ENCODE results near the gene FXYD1.
A peak's percentile ranks its signal among the peaks of the same experiment; 100 is the strongest.

The FXYD1 gene

DNA sequence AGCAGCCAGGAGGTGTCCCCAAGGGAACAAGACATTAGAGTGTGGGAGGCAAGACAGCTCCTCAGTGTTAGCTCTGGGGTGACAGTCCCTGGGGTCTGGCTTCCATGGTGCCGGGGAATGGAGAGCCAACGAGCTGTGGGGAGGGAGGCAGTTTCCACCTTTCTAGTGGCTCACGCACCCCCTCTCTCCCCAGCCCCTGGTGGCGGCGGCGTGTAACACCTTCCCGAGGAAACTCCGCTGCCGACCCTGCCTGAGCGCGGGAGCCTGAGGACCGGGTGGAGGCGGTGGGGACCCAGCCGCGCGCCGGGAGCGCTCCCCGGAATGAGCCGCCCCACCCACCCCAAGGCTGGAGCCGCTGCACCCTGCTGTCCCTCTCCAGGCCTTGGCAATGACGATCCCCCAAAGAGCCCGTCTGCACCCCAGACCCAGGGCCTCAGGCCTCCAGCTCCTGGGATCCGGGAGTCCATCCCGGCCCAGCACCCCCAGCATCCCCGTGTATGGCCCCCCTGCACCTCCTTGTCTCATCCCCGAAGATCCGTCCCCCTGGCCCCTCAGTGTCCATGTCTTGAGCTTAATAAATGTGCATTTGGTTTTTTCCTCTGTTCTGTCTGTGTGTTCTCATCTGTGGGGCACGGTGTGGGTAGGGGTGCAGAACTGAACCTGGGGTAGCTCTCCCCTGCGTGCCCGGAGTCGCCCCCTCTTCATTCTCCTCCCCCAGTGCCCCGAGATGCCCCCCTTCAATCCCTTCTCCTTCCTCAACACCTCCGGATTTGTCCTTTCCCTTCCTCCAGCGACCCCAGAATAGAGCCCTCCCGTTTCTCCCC lies 15.3 kb downstream of the FXYD1 start:
- H3K4me3 ChIP-seq (ENCODE audit: low read length), result peak overlapping the region; percentile 62
- DNase-seq (ENCODE audit: low read depth), result no peak
- TF ChIP-seq CTCF (conservative IDR thresholded peaks at IDR 0.05; ENCODE audit: low read depth, low read length), result peak; percentile 66

DNA sequence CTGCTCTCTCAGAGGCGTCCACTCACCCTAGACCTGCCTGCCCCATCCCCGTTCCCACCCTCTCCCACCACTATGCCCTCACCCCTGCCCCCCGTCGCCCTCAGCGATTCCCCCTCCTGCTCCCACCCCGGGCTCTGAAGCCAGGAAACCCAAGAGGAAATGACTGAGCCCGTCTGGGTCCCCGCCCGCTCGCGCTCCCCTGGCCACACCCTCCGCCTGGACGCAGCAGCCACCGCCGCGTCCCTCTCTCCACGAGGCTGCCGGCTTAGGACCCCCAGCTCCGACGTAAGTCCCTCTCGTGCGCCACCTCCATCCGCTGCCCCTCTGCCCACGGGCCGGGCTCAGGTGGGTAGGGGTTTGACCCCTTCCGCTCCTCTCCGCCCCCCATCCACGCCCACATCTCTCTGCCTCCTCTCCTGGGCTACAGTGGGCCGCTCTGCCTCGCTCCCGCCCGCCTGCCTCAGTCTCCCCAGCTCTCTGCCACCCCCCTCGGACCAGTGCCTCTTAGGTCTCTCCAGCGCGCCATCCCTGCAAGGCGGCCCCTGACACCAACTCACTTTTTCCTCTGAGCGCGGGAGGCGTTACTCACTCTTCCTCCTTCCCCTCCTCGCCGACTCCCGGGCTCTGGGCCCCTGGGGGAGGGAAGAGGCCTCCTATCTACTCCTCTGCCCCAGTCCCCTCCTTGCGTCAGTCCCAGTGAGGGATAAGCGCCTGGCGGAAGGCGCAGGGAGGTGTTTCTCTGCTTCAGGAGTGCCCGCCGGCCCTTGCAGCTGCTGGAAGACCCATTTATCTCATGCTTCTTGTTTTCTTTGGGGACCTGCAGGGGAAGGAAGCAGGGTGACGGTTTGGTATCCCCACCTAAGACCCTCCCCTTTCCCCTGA lies 16.1 kb downstream of the FXYD1 start, which contains the start of gene FXYD5:
TSS of gene FXYD5 (plus strand) at position 211 of the 882 bp plus-strand sequence. CDS start 816 bp downstream, outside the sequence.
- no peak for TF ChIP-seq CTCF (conservative IDR thresholded peaks at IDR 0.05; ENCODE audit: low read depth, low read length)
- DNase-seq (ENCODE audit: low read depth), result no peak
- H3K4me3 ChIP-seq (ENCODE audit: low read length), result peak within 1 kb of the TSS; percentile 62

DNA sequence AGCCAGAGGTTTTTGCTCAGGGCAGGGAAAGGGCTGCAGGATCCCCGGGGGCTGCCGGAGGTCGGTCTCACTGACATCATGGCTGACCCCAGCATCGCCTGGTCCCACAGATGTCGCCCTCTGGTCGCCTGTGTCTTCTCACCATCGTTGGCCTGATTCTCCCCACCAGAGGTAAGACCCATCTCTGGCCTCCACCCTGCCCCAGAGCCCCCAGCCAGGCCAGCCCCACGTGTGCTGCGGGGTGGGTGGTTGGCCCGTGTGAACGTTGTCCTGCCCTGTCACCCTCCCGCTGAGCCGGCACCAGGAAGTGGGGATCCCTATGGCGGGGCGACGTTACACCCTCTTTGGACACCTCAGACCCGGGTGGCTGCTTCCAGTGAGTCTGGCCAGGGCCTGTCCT lies 16.8 kb downstream of the FXYD1 start:
- TF ChIP-seq CTCF (conservative IDR thresholded peaks at IDR 0.05; ENCODE audit: low read depth, low read length), result no peak
- DNase-seq (ENCODE audit: low read depth), result no peak
- peak overlapping the region; percentile 62 for H3K4me3 ChIP-seq (ENCODE audit: low read length)

DNA sequence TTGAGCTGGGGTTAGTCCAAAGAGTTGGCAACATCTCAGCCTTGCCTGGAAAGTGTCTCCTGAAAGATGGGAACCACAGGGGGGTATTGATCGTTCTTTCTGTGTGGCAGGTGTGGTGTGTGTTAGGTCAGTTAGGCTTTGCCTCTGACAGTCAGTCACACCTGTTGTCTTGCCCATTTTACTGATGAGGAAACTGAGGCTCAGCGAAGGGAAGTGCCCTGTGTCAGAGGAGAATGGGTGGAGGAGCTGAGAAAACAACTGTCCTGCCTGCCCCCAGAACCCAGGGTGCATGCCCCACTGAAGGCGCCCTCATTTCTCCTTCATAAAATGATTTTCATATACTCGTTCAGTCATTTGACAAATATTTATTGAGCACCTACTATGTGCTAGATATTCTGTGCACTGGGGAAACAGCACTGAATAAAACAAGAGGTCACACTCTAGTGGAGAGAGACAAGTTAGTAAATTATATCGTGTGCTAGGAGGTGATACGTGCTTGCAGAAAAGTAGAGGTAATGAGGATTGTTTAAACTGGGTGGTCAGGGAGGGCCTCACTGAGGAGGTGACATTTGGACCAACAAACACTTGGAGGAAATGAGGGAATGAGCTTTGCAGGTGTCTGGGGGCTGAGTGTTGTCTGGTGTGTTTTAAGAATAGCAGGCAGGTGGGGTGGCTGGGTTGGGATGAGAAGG lies 17.5 kb downstream of the FXYD1 start:
- no peak for DNase-seq (ENCODE audit: low read depth)
- no peak overlapping the region for H3K4me3 ChIP-seq (ENCODE audit: low read length)
- no peak for TF ChIP-seq CTCF (conservative IDR thresholded peaks at IDR 0.05; ENCODE audit: low read depth, low read length)

- no peak for TF ChIP-seq CTCF (conservative IDR thresholded peaks at IDR 0.05; ENCODE audit: low read depth, low read length)
- no peak for DNase-seq (ENCODE audit: low read depth)
- no peak overlapping the region for H3K4me3 ChIP-seq (ENCODE audit: low read length)
Measured at GRCh38 chr19:35156673-35157014, 18.0 kb downstream of the FXYD1 start.

DNA sequence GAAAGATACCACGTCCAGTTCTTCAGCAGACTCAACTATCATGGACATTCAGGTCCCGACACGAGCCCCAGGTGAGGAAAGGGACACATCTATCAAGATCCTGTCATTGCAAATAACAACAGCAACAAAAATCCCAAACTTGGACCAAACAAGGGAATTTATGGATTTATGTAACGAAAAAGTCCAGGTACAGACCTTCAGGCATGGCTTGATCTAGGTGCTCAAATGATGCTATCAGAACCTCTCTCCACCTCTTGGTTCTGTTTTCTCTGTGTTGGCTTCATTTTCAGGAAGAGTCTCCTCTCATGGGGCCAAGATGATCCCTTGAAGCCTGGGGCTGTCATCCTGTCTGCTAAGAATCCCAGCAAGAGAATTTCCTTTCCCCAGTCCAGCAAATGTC lies 18.8 kb downstream of the FXYD1 start:
- no peak overlapping the region for H3K4me3 ChIP-seq (ENCODE audit: low read length)
- TF ChIP-seq CTCF (conservative IDR thresholded peaks at IDR 0.05; ENCODE audit: low read depth, low read length), result no peak
- DNase-seq (ENCODE audit: low read depth), result no peak

All from retinal pigment epithelial cell (primary cell).